ENCODE results near the gene HPX.

Gene HPX

GRCh38 chr11:6438979-6439571 lies 1.7 kb downstream of the HPX start:
- no peaks in the 10 kb centered on the region for H3K36me3 ChIP-seq (replicated peaks)
- in situ Hi-C loops (cut with HindIII; ENCODE audit: low pct_ligation_motif_present, low sequenced_read_pairs), result no loop called here
- no peak overlapping the region for H3K27ac ChIP-seq
- TF ChIP-seq CTCF (IDR thresholded peaks at IDR 0.05; ENCODE audit: low read depth, low read length, missing control alignments), result peak; percentile 92
- no peaks in the 10 kb centered on the region for H3K27me3 ChIP-seq (replicated peaks)
- H3K4me3 ChIP-seq (ENCODE audit: low read depth, low read length), result no peak overlapping the region
- DNase-seq, result peak; percentile 35

- in situ Hi-C loops (cut with HindIII; ENCODE audit: low pct_ligation_motif_present, low sequenced_read_pairs), result no loop called here
- Histone ChIP-seq H3K36me3 (replicated peaks) (no peaks in the 10 kb centered on the region), H3K27me3 (replicated peaks) (no peaks in the 10 kb centered on the region), H3K27ac (no peak overlapping the region), H3K4me3 (ENCODE audit: low read depth, low read length) (no peak overlapping the region)
- no peak for TF ChIP-seq CTCF (IDR thresholded peaks at IDR 0.05; ENCODE audit: low read depth, low read length, missing control alignments)
- no peak for DNase-seq
These were observed 2.8 kb downstream of the HPX start for GRCh38 chr11:6437993-6438392.

GRCh38 chr11:6437423-6437822 lies 3.4 kb downstream of the HPX start:
- no peaks in the 10 kb centered on the region for H3K27me3 ChIP-seq (replicated peaks)
- no peaks in the 10 kb centered on the region for H3K36me3 ChIP-seq (replicated peaks)
- no peak for TF ChIP-seq CTCF (IDR thresholded peaks at IDR 0.05; ENCODE audit: low read depth, low read length, missing control alignments)
- in situ Hi-C loops (cut with HindIII; ENCODE audit: low pct_ligation_motif_present, low sequenced_read_pairs), result no loop called here
- H3K4me3 ChIP-seq (ENCODE audit: low read depth, low read length), result no peak overlapping the region
- H3K27ac ChIP-seq, result no peak overlapping the region
- DNase-seq, result no peak

GRCh38 chr11:6433998-6434660 lies 6.7 kb downstream of the HPX start:
- TF ChIP-seq CTCF (IDR thresholded peaks at IDR 0.05; ENCODE audit: low read depth, low read length, missing control alignments), result no peak
- no peak for DNase-seq
- H3K4me3 ChIP-seq (ENCODE audit: low read depth, low read length), result no peak overlapping the region
- no peaks in the 10 kb centered on the region for H3K27me3 ChIP-seq (replicated peaks)
- H3K27ac ChIP-seq, result no peak overlapping the region
- in situ Hi-C loops (cut with HindIII; ENCODE audit: low pct_ligation_motif_present, low sequenced_read_pairs), result no loop called here
- no peaks in the 10 kb centered on the region for H3K36me3 ChIP-seq (replicated peaks)

GRCh38 chr11:6431861-6432260 lies 8.9 kb downstream of the HPX start:
- H3K27me3 ChIP-seq (replicated peaks), result no peaks in the 10 kb centered on the region
- in situ Hi-C loops (cut with HindIII; ENCODE audit: low pct_ligation_motif_present, low sequenced_read_pairs), result no loop called here
- DNase-seq, result peak; percentile 61
- H3K4me3 ChIP-seq (ENCODE audit: low read depth, low read length), result no peak overlapping the region
- no peak overlapping the region for H3K27ac ChIP-seq
- no peak for TF ChIP-seq CTCF (IDR thresholded peaks at IDR 0.05; ENCODE audit: low read depth, low read length, missing control alignments)
- no peaks in the 10 kb centered on the region for H3K36me3 ChIP-seq (replicated peaks)

- Histone ChIP-seq H3K27me3 (replicated peaks) (no peaks in the 10 kb centered on the region), H3K4me3 (ENCODE audit: low read depth, low read length) (no peak overlapping the region)
These were observed 13.3 kb downstream of the HPX start for GRCh38 chr11:6427516-6427915.

More at GRCh38 chr11:6427516-6427915, 13.3 kb downstream of the HPX start:
- no peak for DNase-seq
- H3K27ac ChIP-seq, result no peak overlapping the region
- in situ Hi-C loops (cut with HindIII; ENCODE audit: low pct_ligation_motif_present, low sequenced_read_pairs), result no loop called here
- no peaks in the 10 kb centered on the region for H3K36me3 ChIP-seq (replicated peaks)
- TF ChIP-seq CTCF (IDR thresholded peaks at IDR 0.05; ENCODE audit: low read depth, low read length, missing control alignments), result no peak

Data from brain microvascular endothelial cell (primary cell).